T-cell (primary cell): ENCODE results near the gene MAP2K3. TPM values are rescaled to one million over a fixed set of nuclear protein-coding genes. Genes with fewer than 3 reads are reported as not detected.

Source experiments
- ATAC-seq, 4 experiments: fragments of 200-7000 bp in 3 of 4; fragments of 150-1000 bp in 1 of 4; cut with Tn5 transposase; replicated peaks in 1 of 4; 1 replicate in 3 of 4; 2 replicates in 1 of 4; pipeline ENCODE4 v1.10.0; 2021; ENCODE audit warnings: moderate library complexity in 3 of 4, mild to moderate bottlenecking in 2 of 4, moderate number of reproducible peaks in 1 of 4
- CTCF ChIA-PET, 2 donors: fragments of 300-600 bp; sonication (Branson Sonifier 250); formaldehyde crosslinking; loops; one replicate each; lab custom pipeline; 2022; ENCODE audit warnings: antibody characterized with exemption in 2 of 2; lab: Charles Lee
- POLR2A ChIA-PET, 2 donors: fragments of 300-600 bp; sonication (Branson Sonifier 250); formaldehyde crosslinking; loops; one replicate each; lab custom pipeline; 2022; ENCODE audit warnings: antibody characterized with exemption in 2 of 2; lab: Charles Lee
- DNase-seq, 35 experiments: peaks; one replicate each; pipeline versions ENCODE4 v3.0.0 to v3.0.0-alpha.2; 2013 to 2023
- H3K27ac ChIP-seq: one replicate; pipeline ENCODE4 v1.5.1; 2013; ENCODE audit warnings: low read length
- H3K27me3 ChIP-seq, 2 experiments: replicated peaks in 1 of 2; 1 replicate in 1 of 2; 2 replicates in 1 of 2; pipeline versions ENCODE4 v1.6.1 to v1.7.0; 2013; ENCODE audit warnings: low read length in 1 of 2, mixed read lengths in 1 of 2; ENCODE audit not compliant: control insufficient read depth in 2 of 2, insufficient read depth in 2 of 2; ENCODE audit errors: extremely low read depth in 1 of 2
- H3K36me3 ChIP-seq, 2 donors: 1 replicate in 1 of 2; 2 replicates in 1 of 2; pipeline versions ENCODE4 v1.6.1 to v1.7.0; 2013; ENCODE audit warnings: low read length in 1 of 2; ENCODE audit not compliant: control insufficient read depth in 2 of 2, insufficient read depth in 1 of 2; ENCODE audit errors: extremely low read depth in 1 of 2
- H3K4me1 ChIP-seq, 2 experiments: 1 replicate in 1 of 2; 2 replicates in 1 of 2; pipeline versions ENCODE4 v1.6.1 to v1.7.0; 2013; ENCODE audit warnings: low read length in 2 of 2, mixed read lengths in 1 of 2; ENCODE audit not compliant: insufficient read depth in 2 of 2, control insufficient read depth in 1 of 2; ENCODE audit errors: extremely low read depth in 1 of 2
- H3K4me3 ChIP-seq, 2 donors: 1 replicate in 1 of 2; 2 replicates in 1 of 2; pipeline versions ENCODE4 v1.5.1 to v1.7.0; 2013; ENCODE audit warnings: mild to moderate bottlenecking in 2 of 2, low read length in 1 of 2, moderate library complexity in 1 of 2; ENCODE audit not compliant: control insufficient read depth in 1 of 2; ENCODE audit errors: extremely low read depth in 1 of 2
- H3K9me3 ChIP-seq: 2 replicates; pipeline ENCODE4 v1.7.0; 2013
- H3K27ac Mint-ChIP-seq, 2 donors: one replicate each; pipeline ENCODE4 v1.8.0; 2020 to 2021; ENCODE audit warnings: mild to moderate bottlenecking in 2 of 2, mixed read lengths in 2 of 2
- H3K27me3 Mint-ChIP-seq, 2 donors: one replicate each; pipeline ENCODE4 v1.8.0; 2021 to 2022; ENCODE audit warnings: mixed read lengths in 2 of 2
- H3K36me3 Mint-ChIP-seq: one replicate; pipeline ENCODE4 v1.8.0; 2021; ENCODE audit warnings: mixed read lengths
- H3K4me1 Mint-ChIP-seq, 3 donors: one replicate each; pipeline ENCODE4 v1.8.0; 2020 to 2022; ENCODE audit warnings: mixed read lengths in 3 of 3, mild to moderate bottlenecking in 1 of 3
- H3K4me3 Mint-ChIP-seq, 3 donors: one replicate each; pipeline ENCODE4 v1.8.0; 2020 to 2022; ENCODE audit warnings: mild to moderate bottlenecking in 3 of 3, mixed read lengths in 3 of 3, moderate library complexity in 3 of 3
- H3K9me3 Mint-ChIP-seq, 3 donors: one replicate each; pipeline ENCODE4 v1.8.0; 2020 to 2022; ENCODE audit warnings: mixed read lengths in 3 of 3
- WGBS: methylation state at CpG from one replicate; pipeline ENCODE4 v1.1.5; 2013; ENCODE audit warnings: missing lambda C conversion rate; ENCODE audit not compliant: insufficient coverage; 5-methylcytosine and 5-hydroxymethylcytosine counted together
- total RNA-seq, 35 experiments: library from RNA in 6 of 35; stranded (reverse) in 6 of 35; fragments of 120-200 nt in 1 of 35; gene quantifications; one replicate each; pipeline versions ENCODE4 v1.2.1 to v1.2.4 and lab custom pipeline; 2013 to 2026

Gene MAP2K3
- total RNA-seq, 5 donors from 2014 or later (not counting 1 experiment from before 2014, with no cell fraction given): 36.9 to 61.3 (median 57.1) TPM

- ChIA-PET CTCF (no interaction called here), POLR2A (no interaction called here)
- H3K27me3 ChIP-seq: peaks cover 0 to 19% of the 10 kb centered on the region in 2 experiments
- peaks cover 12% of the 10 kb centered on the region for H3K36me3 Mint-ChIP-seq
- H3K4me1 Mint-ChIP-seq: peaks cover 16 to 28% (median 21%) of the 10 kb centered on the region in 3 donors
- H3K9me3 ChIP-seq: no peaks in the 10 kb centered on the region
- H3K27ac Mint-ChIP-seq: no peak overlapping the region
- H3K9me3 Mint-ChIP-seq: peaks cover 0 to 8% (median 0%) of the 10 kb centered on the region in 3 donors
- peaks cover 0 to 2% of the 10 kb centered on the region in 2 donors for H3K27me3 Mint-ChIP-seq
- H3K36me3 ChIP-seq: peaks cover 24 to 43% of the 10 kb centered on the region in 2 donors
- no peak overlapping the region for H3K4me3 Mint-ChIP-seq
- H3K27ac ChIP-seq: no peak overlapping the region
- peaks cover 0 to 41% of the 10 kb centered on the region in 2 experiments for H3K4me1 ChIP-seq
- no peak overlapping the region for H3K4me3 ChIP-seq
- ATAC-seq (no peak), DNase-seq (no peak)
- WGBS: 72% methylated on average over 22 of the region's 22 CpGs
Observed at GRCh38 chr17:21296097-21297025, 11.8 kb downstream of the MAP2K3 start.

GRCh38 chr17:21297026-21297520, 12.6 kb downstream of the MAP2K3 start:
- Histone ChIP-seq H3K27ac (no peak overlapping the region), H3K27me3 (peaks cover 0 to 12% of the 10 kb centered on the region in 2 experiments), H3K4me1 (peaks cover 0 to 38% of the 10 kb centered on the region in 2 experiments), H3K4me3 (no peak overlapping the region), H3K9me3 (no peaks in the 10 kb centered on the region), H3K36me3 (peaks cover 25 to 41% of the 10 kb centered on the region in 2 donors)
- ChIA-PET CTCF (no interaction called here), POLR2A (no interaction called here)
- no peak for DNase-seq
- peaks cover 12% of the 10 kb centered on the region for H3K36me3 Mint-ChIP-seq
- WGBS: 80% methylated on average over 9 of the region's 10 CpGs
- H3K4me3 Mint-ChIP-seq: no peak overlapping the region
- H3K4me1 Mint-ChIP-seq: peaks cover 16 to 24% (median 18%) of the 10 kb centered on the region in 3 donors
- H3K27ac Mint-ChIP-seq: peak overlapping the region in 1 of 2 donors; percentile 39
- peaks cover 0 to 9% (median 0%) of the 10 kb centered on the region in 3 donors for H3K9me3 Mint-ChIP-seq
- peaks cover 0 to 2% of the 10 kb centered on the region in 2 donors for H3K27me3 Mint-ChIP-seq
- ATAC-seq: no peak

GRCh38 chr17:21297597-21297996, 13.1 kb downstream of the MAP2K3 start:
- Histone ChIP-seq H3K36me3 (peaks cover 25 to 46% of the 10 kb centered on the region in 2 donors), H3K9me3 (no peaks in the 10 kb centered on the region), H3K4me1 (peaks cover 0 to 34% of the 10 kb centered on the region in 2 experiments), H3K4me3 (no peak overlapping the region), H3K27me3 (peaks cover 0 to 9% of the 10 kb centered on the region in 2 experiments), H3K27ac (no peak overlapping the region)
- WGBS: 67% methylated on average over 10 of the region's 10 CpGs
- H3K9me3 Mint-ChIP-seq: peaks cover 0 to 9% (median 2%) of the 10 kb centered on the region in 3 donors
- DNase-seq (no peak), ATAC-seq (no peak)
- peaks cover 13% of the 10 kb centered on the region for H3K36me3 Mint-ChIP-seq
- H3K27me3 Mint-ChIP-seq: peaks cover 0 to 2% of the 10 kb centered on the region in 2 donors
- peaks cover 16 to 22% (median 16%) of the 10 kb centered on the region in 3 donors for H3K4me1 Mint-ChIP-seq
- no peak overlapping the region for H3K4me3 Mint-ChIP-seq
- POLR2A ChIA-PET: no interaction called here
- H3K27ac Mint-ChIP-seq: peak overlapping the region in 1 of 2 donors; percentile 39
- CTCF ChIA-PET: no interaction called here

GRCh38 chr17:21298056-21298982, 13.8 kb downstream of the MAP2K3 start:
- Histone ChIP-seq H3K4me1 (peaks cover 0 to 27% of the 10 kb centered on the region in 2 experiments), H3K27me3 (peaks cover 0 to 9% of the 10 kb centered on the region in 2 experiments), H3K4me3 (no peak overlapping the region), H3K9me3 (no peaks in the 10 kb centered on the region), H3K36me3 (peaks cover 30 to 51% of the 10 kb centered on the region in 2 donors), H3K27ac (no peak overlapping the region)
- H3K36me3 Mint-ChIP-seq: peaks cover 16% of the 10 kb centered on the region
- ATAC-seq: no peak
- peaks cover 0 to 9% (median 5%) of the 10 kb centered on the region in 3 donors for H3K9me3 Mint-ChIP-seq
- H3K27ac Mint-ChIP-seq: no peak overlapping the region
- POLR2A ChIA-PET: no interaction called here
- no peaks in the 10 kb centered on the region for H3K27me3 Mint-ChIP-seq
- peaks cover 14 to 18% (median 16%) of the 10 kb centered on the region in 3 donors for H3K4me1 Mint-ChIP-seq
- no peak for DNase-seq
- 77% methylated on average over 18 of the region's 22 CpGs for WGBS
- H3K4me3 Mint-ChIP-seq: no peak overlapping the region
- CTCF ChIA-PET: interaction anchor here in 1 of 2 donors (0.6 kb wide), 1 partner anchor 14 kb away, joined by 4 read pairs; no protein-coding TSS in a partner anchor

GRCh38 chr17:21298983-21299519, 14.5 kb downstream of the MAP2K3 start:
- CTCF ChIA-PET: interaction anchor here in 1 of 2 donors (0.6 kb wide), 1 partner anchor 13 kb away, joined by 4 read pairs; no protein-coding TSS in a partner anchor
- peaks cover 16% of the 10 kb centered on the region for H3K36me3 Mint-ChIP-seq

More at GRCh38 chr17:21298983-21299519, 14.5 kb downstream of the MAP2K3 start:
- peaks cover 13 to 16% (median 14%) of the 10 kb centered on the region in 3 donors for H3K4me1 Mint-ChIP-seq
- H3K27me3 Mint-ChIP-seq: no peaks in the 10 kb centered on the region
- POLR2A ChIA-PET: no interaction called here
- H3K4me3 Mint-ChIP-seq: no peak overlapping the region
- peaks cover 0 to 9% (median 5%) of the 10 kb centered on the region in 3 donors for H3K9me3 Mint-ChIP-seq
- DNase-seq: no peak
- no peak overlapping the region for H3K27ac Mint-ChIP-seq
- Histone ChIP-seq H3K9me3 (no peaks in the 10 kb centered on the region), H3K4me3 (no peak overlapping the region), H3K27me3 (peaks cover 0 to 9% of the 10 kb centered on the region in 2 experiments), H3K27ac (no peak overlapping the region), H3K4me1 (peaks cover 0 to 19% of the 10 kb centered on the region in 2 experiments), H3K36me3 (peaks cover 30 to 58% of the 10 kb centered on the region in 2 donors)
- no peak for ATAC-seq
- 57% methylated on average over 13 of the region's 13 CpGs for WGBS
